Cardiac fibroblast (primary cell): ENCODE measurements around the gene NCKAP5L.

Experiments used
- DNase-seq, 2 donors: peaks; one replicate each; pipeline versions ENCODE4 v3.0.0 to v3.0.0-alpha.2; 2010; ENCODE audit warnings: low read depth in 2 of 2
- H3K4me3 ChIP-seq, 2 donors: replicated peaks in 1 of 2; 1 replicate in 1 of 2; 2 replicates in 1 of 2; pipeline ENCODE4 v1.5.1; 2011; ENCODE audit warnings: low read depth in 2 of 2, low read length in 2 of 2, mild to moderate bottlenecking in 2 of 2, moderate library complexity in 1 of 2
- TF ChIP-seq, protein P1 (sequence below): IDR thresholded peaks from one replicate; pipeline ENCODE4 v1.5.1; 2011; ENCODE audit warnings: low read depth, mild to moderate bottlenecking, low read length, inconsistent platforms

The NCKAP5L gene

GRCh38 chr12:49805409-49805808 is 22.8 kb downstream of the NCKAP5L start:
- TF ChIP-seq, protein P1, sequence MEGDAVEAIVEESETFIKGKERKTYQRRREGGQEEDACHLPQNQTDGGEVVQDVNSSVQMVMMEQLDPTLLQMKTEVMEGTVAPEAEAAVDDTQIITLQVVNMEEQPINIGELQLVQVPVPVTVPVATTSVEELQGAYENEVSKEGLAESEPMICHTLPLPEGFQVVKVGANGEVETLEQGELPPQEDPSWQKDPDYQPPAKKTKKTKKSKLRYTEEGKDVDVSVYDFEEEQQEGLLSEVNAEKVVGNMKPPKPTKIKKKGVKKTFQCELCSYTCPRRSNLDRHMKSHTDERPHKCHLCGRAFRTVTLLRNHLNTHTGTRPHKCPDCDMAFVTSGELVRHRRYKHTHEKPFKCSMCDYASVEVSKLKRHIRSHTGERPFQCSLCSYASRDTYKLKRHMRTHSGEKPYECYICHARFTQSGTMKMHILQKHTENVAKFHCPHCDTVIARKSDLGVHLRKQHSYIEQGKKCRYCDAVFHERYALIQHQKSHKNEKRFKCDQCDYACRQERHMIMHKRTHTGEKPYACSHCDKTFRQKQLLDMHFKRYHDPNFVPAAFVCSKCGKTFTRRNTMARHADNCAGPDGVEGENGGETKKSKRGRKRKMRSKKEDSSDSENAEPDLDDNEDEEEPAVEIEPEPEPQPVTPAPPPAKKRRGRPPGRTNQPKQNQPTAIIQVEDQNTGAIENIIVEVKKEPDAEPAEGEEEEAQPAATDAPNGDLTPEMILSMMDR, result no peak
- H3K4me3 ChIP-seq, result no peak overlapping the region
- DNase-seq, result no peak

GRCh38 chr12:49804821-49805220 is 23.4 kb downstream of the NCKAP5L start:
- no peak for DNase-seq
- H3K4me3 ChIP-seq, result no peak overlapping the region
- TF ChIP-seq, protein P1, result no peak

GRCh38 chr12:49803693-49804450 is 24.3 kb downstream of the NCKAP5L start:
- TF ChIP-seq, protein P1, result no peak
- no peak for DNase-seq

DNA sequence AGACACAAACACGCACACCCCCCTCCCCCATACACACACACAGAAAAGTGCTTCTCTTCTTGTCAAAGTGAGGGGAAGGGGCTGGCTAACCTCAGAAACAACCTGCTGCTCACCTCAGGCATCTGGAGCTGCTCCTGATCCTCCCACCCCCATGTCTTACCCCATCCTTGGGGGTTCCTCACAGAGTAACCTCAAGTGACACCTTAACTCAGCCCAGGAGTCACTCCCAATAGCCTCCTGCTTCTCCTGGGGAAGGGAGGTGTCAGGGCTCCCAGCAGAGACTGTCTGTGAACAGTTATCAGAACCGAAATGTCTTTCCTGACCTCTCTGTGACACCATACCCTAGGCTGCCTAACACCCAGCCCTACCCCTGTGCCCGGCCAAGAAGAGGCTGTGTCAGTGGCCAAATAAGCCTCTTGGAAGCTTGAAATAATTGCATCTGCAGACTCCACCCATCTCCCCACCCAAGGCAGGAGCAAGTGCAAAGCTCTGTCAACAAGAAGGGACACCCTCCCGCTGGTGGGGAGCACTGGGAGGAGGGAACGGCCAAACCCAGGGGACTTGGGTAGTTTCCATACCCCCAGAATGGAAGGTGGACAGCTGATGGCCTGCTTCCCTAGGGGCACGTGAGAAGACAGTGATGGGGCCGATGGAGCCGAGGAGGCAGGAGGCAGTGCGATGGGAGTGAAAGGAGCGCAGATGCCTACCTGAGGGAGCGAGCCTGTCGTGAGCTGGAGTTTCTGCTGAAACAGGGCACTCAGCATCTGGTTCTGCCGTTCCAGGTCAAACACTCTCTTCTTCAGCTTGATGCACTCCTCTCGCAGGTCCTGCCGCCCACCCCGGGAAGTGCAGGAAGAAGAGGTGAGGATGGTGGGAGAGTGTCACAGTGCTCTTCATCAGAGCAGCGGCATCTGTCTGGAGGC is 26.8 kb downstream of the NCKAP5L start:
- TF ChIP-seq, protein P1, result no peak
- no peak for DNase-seq
- H3K4me3 ChIP-seq, result no peak overlapping the region

More at GRCh38 chr12:49803693-49804450, 24.3 kb downstream of the NCKAP5L start:
- H3K4me3 ChIP-seq, result no peak overlapping the region

GRCh38 chr12:49800421-49801140 is 27.6 kb downstream of the NCKAP5L start:
- TF ChIP-seq, protein P1, result no peak
- no peak for DNase-seq
- H3K4me3 ChIP-seq, result no peak overlapping the region

- TF ChIP-seq, protein P1, result no peak
- no peak for DNase-seq
- H3K4me3 ChIP-seq, result no peak overlapping the region
These were observed 29.3 kb downstream of the NCKAP5L start for GRCh38 chr12:49798934-49799333.
